ENCODE results near the gene RARG.

GRCh38 chr12:53172352-53172751 is 59.7 kb downstream of the RARG start:
- TF ChIP-seq CTCF (conservative IDR thresholded peaks at IDR 0.05; ENCODE audit: low read depth, low read length) (no peak), CEBPB (IDR thresholded peaks at IDR 0.05; ENCODE audit: low read depth, low read length) (no peak), MAZ (IDR thresholded peaks at IDR 0.05; ENCODE audit: borderline replicate concordance, low read depth, low read length) (no peak), MXI1 (IDR thresholded peaks at IDR 0.05; ENCODE audit: borderline replicate concordance, low read depth, low read length) (no peak), POLR2A (IDR thresholded peaks at IDR 0.05; ENCODE audit: low read depth, low read length) (no peak), FOS (IDR thresholded peaks at IDR 0.05; ENCODE audit: low read depth, low read length) (no peak), USF2 (IDR thresholded peaks at IDR 0.05; ENCODE audit: low read depth, low read length) (no peak), MAFK (IDR thresholded peaks at IDR 0.05; ENCODE audit: low read depth, low read length) (no peak), BHLHE40 (IDR thresholded peaks at IDR 0.05; ENCODE audit: low read depth, low read length) (no peak), RFX5 (IDR thresholded peaks at IDR 0.05; ENCODE audit: low read depth, low read length) (no peak), RAD21 (IDR thresholded peaks at IDR 0.05; ENCODE audit: low read length) (no peak), RCOR1 (IDR thresholded peaks at IDR 0.05; ENCODE audit: insufficient replicate concordance, low read length) (no peak)
